K562 (cell line): Measurements from ENCODE around the gene PLPPR1. TPM values are rescaled to one million over a fixed set of nuclear protein-coding genes. Genes with fewer than 3 reads are reported as not detected.

Experiments used
- ATAC-seq: fragments of 200-7000 bp; cut with Tn5 transposase; 3 replicates; pipeline ENCODE4 v1.9.1; 2020; ENCODE audit warnings: moderate library complexity
- BruUV-seq: library from RNA; stranded (reverse); fragments of 400-500 nt; replicated peaks from 2 replicates; lab custom pipeline; 2021; lab: Mats Ljungman, UMichigan
- CTCF ChIA-PET: fragments of 300-600 bp; formaldehyde crosslinking; extraction: SDS; loops from one replicate; lab custom pipeline; 2021; ENCODE audit warnings: low intra/inter-chr PET ratio; lab: Yijun Ruan, JAX
- POLR2A ChIA-PET: fragments of 300-600, 350-650 bp; sonication (Branson Sonifier 250); formaldehyde crosslinking; extraction: SDS; loops from one replicate; lab custom pipeline; 2021; ENCODE audit warnings: antibody characterized with exemption, inconsistent platforms; lab: Yijun Ruan, JAX
- DNase-seq, 4 experiments: peaks; one replicate each; pipeline versions ENCODE4 v3.0.0 to v3.0.0-alpha.2; 2011 to 2018; ENCODE audit warnings: low spot score in 3 of 4, mixed read lengths in 3 of 4; ENCODE audit errors: extremely low read depth in 1 of 4
- FAIRE-seq: peaks from 2 replicates; lab custom pipeline; 2011; peaks lifted over from hg19 to GRCh38; lab: Jason Lieb, UNC
- H2AFZ ChIP-seq: 2 replicates; pipeline ENCODE4 v1.6.0; 2011; ENCODE audit warnings: low read depth, low read length, control low read depth, inconsistent platforms
- H3K27ac ChIP-seq: fragments of 200-600 bp; 3 replicates; pipeline ENCODE4 v1.8.0; 2011; ENCODE audit warnings: low read depth, mild to moderate bottlenecking, control low read depth, inconsistent platforms, low read length, moderate library complexity, mixed read lengths; ENCODE audit errors: extremely low read depth
- H3K27me3 ChIP-seq, 2 experiments: fragments of 300-600 bp in 1 of 2; 2 replicates in 1 of 2; 3 replicates in 1 of 2; pipeline versions ENCODE4 v1.6.0 to v1.8.0; 2011; ENCODE audit warnings: inconsistent platforms in 2 of 2, low read length in 2 of 2, mild to moderate bottlenecking in 1 of 2, mixed read lengths in 1 of 2, moderate library complexity in 1 of 2; ENCODE audit not compliant: control insufficient read depth in 2 of 2, insufficient read depth in 2 of 2
- H3K36me3 ChIP-seq: fragments of 300-600 bp; 3 replicates; pipeline ENCODE4 v1.8.0; 2011; ENCODE audit warnings: mild to moderate bottlenecking, low read length, inconsistent platforms; ENCODE audit not compliant: control insufficient read depth, insufficient read depth
- H3K4me1 ChIP-seq, 2 experiments: fragments of 200-600 bp in 1 of 2; replicated peaks in 1 of 2; 2 replicates in 1 of 2; 3 replicates in 1 of 2; pipeline versions ENCODE4 v1.5.1 to v1.8.0; 2011; ENCODE audit warnings: inconsistent platforms in 2 of 2, low read length in 2 of 2, mild to moderate bottlenecking in 1 of 2, mixed read lengths in 1 of 2, moderate library complexity in 1 of 2; ENCODE audit not compliant: control insufficient read depth in 2 of 2, insufficient read depth in 2 of 2
- H3K4me2 ChIP-seq: 2 replicates; pipeline ENCODE4 v1.6.1; 2011; ENCODE audit warnings: low read length, control low read depth, inconsistent platforms, mixed read lengths; ENCODE audit not compliant: insufficient read depth
- H3K4me3 ChIP-seq: fragments of 200-600 bp; sonication (generic), shearing (Covaris generic); 2 replicates; pipeline ENCODE4 v1.5.1; 2016; ENCODE audit warnings: control low read depth, inconsistent platforms
- H3K79me2 ChIP-seq: fragments of 200-600 bp; 3 replicates; pipeline ENCODE4 v1.8.0; 2011; ENCODE audit warnings: low read length, inconsistent platforms; ENCODE audit not compliant: control insufficient read depth, insufficient read depth
- H3K9ac ChIP-seq, 2 experiments: 2 replicates each; pipeline versions ENCODE4 v1.6.0 to v1.6.1; 2011; ENCODE audit warnings: low read depth in 2 of 2, low read length in 2 of 2, control low read depth in 1 of 2, inconsistent platforms in 1 of 2, mild to moderate bottlenecking in 1 of 2, mixed read lengths in 1 of 2; ENCODE audit not compliant: insufficient read depth in 1 of 2
- H3K9me1 ChIP-seq: one replicate; pipeline ENCODE4 v1.6.0; 2011; ENCODE audit warnings: inconsistent platforms, mild to moderate bottlenecking, low read length, moderate library complexity; ENCODE audit not compliant: control insufficient read depth, insufficient read depth
- H3K9me3 ChIP-seq: replicated peaks from 2 replicates; pipeline ENCODE4 v1.5.1; 2011; ENCODE audit warnings: low read depth, low read length, inconsistent platforms; ENCODE audit not compliant: control insufficient read depth, insufficient read depth
- H4K20me1 ChIP-seq: replicated peaks from 2 replicates; pipeline ENCODE4 v1.6.1; 2011; ENCODE audit warnings: low read length, inconsistent platforms, mixed read lengths; ENCODE audit not compliant: control insufficient read depth, insufficient read depth
- CTBP1 ChIP-seq: fragments of 450-650 bp; IDR thresholded peaks from 2 replicates; pipeline ENCODE4 v1.6.1; 2016; ENCODE audit warnings: borderline replicate concordance
- E2F3 ChIP-seq: fragments of 250-450 bp; sonication (Bioruptor Pico); IDR thresholded peaks from 2 replicates; pipeline ENCODE4 v1.4.0; 2020; ENCODE audit warnings: mild to moderate bottlenecking
- HINFP ChIP-seq: fragments of 450-650 bp; conservative IDR thresholded peaks from 2 replicates; pipeline ENCODE4 v1.6.1; 2016; ENCODE audit warnings: missing genetic modification characterization, low read depth, mild to moderate bottlenecking, control low read depth, missing compliant biosample characterization
- RNF219 ChIP-seq: fragments of 250-450 bp; sonication (Bioruptor Pico); IDR thresholded peaks from 2 replicates; pipeline ENCODE4 v1.5.0; 2022; ENCODE audit warnings: mild to moderate bottlenecking
- TSC22D4 ChIP-seq: fragments of 450-650 bp; IDR thresholded peaks from 2 replicates; pipeline ENCODE4 v1.6.1; 2016; ENCODE audit warnings: missing genetic modification characterization, missing biosample characterization, control low read depth
- WGBS: fragments of 100-300 bp; shearing (Covaris generic); methylation state at CpG from one replicate; pipeline ENCODE4 v1.1.6; 2016; ENCODE audit warnings: low coverage, mixed read lengths; ENCODE audit not compliant: insufficient coverage; ENCODE audit errors: missing lambda C conversion rate; 5-methylcytosine and 5-hydroxymethylcytosine counted together
- in situ Hi-C: fragments of 300-500 bp; cut with MboI; formaldehyde crosslinking; loops from 4 replicates; pipeline ENCODE4 v1.15.0; 2018; ENCODE audit warnings: inconsistent platforms, mixed read lengths
- intact Hi-C: fragments of 100-400 bp; cut with micrococcal nuclease; formaldehyde crosslinking; loops from 2 replicates; pipeline ENCODE4 v1.14.2; 2022
- polyA plus RNA-seq, 8 experiments: library from polyadenylated mRNA; depleted of rRNA in 4 of 8; stranded (reverse) in 5 of 8; unstranded in 3 of 8; fragments of >200 nt; fragmentation: Nextera tagmentation in 2 of 8; fragmentation: Illumina TruSeq in 1 of 8; extraction: Ambion mirVana in 2 of 8; extraction: Trizol in 1 of 8; gene quantifications; 2 replicates each; pipeline versions ENCODE4 v1.2.1 to v1.2.3, GENCODE V29; 2011 to 2014; ENCODE audit warnings: inconsistent platforms in 1 of 8, missing spikeins in 1 of 8
- total RNA-seq, 7 experiments: library from RNA; depleted of rRNA in 6 of 7; stranded (reverse); fragments of >200 nt in 6 of 7; fragmentation: Illumina TruSeq in 2 of 7; extraction: Trizol in 2 of 7; gene quantifications; 2 replicates each; pipeline versions ENCODE4 v1.2.1 to v1.2.3, GENCODE V29; 2011 to 2021; ENCODE audit warnings: low replicate concordance in 1 of 7
- TF ChIP-seq, protein P1 (sequence below): fragments of 250-450 bp; sonication (Bioruptor Pico); IDR thresholded peaks from 2 replicates; pipeline ENCODE4 v1.4.0; 2020; ENCODE audit warnings: mild to moderate bottlenecking
- TF ChIP-seq, protein P2 (sequence below): fragments of 200-800 bp; sonication (Bioruptor generic); IDR thresholded peaks from 2 replicates; pipeline ENCODE4 v1.6.1; 2017; ENCODE audit warnings: missing genetic modification characterization, missing compliant biosample characterization
- TF ChIP-seq, protein P3 (sequence below): sonication (generic); formaldehyde crosslinking; IDR thresholded peaks from 2 replicates; pipeline ENCODE4 v1.4.0; 2020; ENCODE audit warnings: mild to moderate bottlenecking, missing genetic modification reagents

PLPPR1 gene
- total and polyA plus RNA-seq, 9 of the 15 experiments (the other 6 are each of a cell fraction or from before 2014, with no cell fraction given): not detected

GRCh38 chr9:101055516-101055915 lies 27.0 kb downstream of the PLPPR1 start:
- H3K4me2 ChIP-seq: no peak overlapping the region
- ATAC-seq: no peak
- H3K9ac ChIP-seq: no peak overlapping the region
- no peak overlapping the region for H3K27ac ChIP-seq
- TF ChIP-seq HINFP (tag) (no peak), TSC22D4 (tag) (no peak), E2F3 (no peak), CTBP1 (no peak), RNF219 (CRISPR knock-in tag) (no peak)
- TF ChIP-seq, protein P1, sequence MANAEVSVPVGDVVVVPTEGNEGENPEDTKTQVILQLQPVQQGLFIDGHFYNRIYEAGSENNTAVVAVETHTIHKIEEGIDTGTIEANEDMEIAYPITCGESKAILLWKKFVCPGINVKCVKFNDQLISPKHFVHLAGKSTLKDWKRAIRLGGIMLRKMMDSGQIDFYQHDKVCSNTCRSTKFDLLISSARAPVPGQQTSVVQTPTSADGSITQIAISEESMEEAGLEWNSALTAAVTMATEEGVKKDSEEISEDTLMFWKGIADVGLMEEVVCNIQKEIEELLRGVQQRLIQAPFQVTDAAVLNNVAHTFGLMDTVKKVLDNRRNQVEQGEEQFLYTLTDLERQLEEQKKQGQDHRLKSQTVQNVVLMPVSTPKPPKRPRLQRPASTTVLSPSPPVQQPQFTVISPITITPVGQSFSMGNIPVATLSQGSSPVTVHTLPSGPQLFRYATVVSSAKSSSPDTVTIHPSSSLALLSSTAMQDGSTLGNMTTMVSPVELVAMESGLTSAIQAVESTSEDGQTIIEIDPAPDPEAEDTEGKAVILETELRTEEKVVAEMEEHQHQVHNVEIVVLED (CRISPR knock-in tag): no peak
- TF ChIP-seq, protein P2, sequence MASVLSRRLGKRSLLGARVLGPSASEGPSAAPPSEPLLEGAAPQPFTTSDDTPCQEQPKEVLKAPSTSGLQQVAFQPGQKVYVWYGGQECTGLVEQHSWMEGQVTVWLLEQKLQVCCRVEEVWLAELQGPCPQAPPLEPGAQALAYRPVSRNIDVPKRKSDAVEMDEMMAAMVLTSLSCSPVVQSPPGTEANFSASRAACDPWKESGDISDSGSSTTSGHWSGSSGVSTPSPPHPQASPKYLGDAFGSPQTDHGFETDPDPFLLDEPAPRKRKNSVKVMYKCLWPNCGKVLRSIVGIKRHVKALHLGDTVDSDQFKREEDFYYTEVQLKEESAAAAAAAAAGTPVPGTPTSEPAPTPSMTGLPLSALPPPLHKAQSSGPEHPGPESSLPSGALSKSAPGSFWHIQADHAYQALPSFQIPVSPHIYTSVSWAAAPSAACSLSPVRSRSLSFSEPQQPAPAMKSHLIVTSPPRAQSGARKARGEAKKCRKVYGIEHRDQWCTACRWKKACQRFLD (CRISPR knock-in tag): no peak
- TF ChIP-seq, protein P3, sequence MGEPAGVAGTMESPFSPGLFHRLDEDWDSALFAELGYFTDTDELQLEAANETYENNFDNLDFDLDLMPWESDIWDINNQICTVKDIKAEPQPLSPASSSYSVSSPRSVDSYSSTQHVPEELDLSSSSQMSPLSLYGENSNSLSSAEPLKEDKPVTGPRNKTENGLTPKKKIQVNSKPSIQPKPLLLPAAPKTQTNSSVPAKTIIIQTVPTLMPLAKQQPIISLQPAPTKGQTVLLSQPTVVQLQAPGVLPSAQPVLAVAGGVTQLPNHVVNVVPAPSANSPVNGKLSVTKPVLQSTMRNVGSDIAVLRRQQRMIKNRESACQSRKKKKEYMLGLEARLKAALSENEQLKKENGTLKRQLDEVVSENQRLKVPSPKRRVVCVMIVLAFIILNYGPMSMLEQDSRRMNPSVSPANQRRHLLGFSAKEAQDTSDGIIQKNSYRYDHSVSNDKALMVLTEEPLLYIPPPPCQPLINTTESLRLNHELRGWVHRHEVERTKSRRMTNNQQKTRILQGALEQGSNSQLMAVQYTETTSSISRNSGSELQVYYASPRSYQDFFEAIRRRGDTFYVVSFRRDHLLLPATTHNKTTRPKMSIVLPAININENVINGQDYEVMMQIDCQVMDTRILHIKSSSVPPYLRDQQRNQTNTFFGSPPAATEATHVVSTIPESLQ: no peak
- no peaks in the 10 kb centered on the region for H3K79me2 ChIP-seq
- H3K4me3 ChIP-seq: no peak overlapping the region
- no peaks in the 10 kb centered on the region for H3K27me3 ChIP-seq
- H3K9me3 ChIP-seq: no peaks in the 10 kb centered on the region; the same call in 1 of the 2 replicates
- no peaks in the 10 kb centered on the region for H3K9me1 ChIP-seq
- WGBS: 0% methylated on average over 3 of the region's 3 CpGs
- no peak for DNase-seq
- intact Hi-C loops: no loop called here
- no peaks in the 10 kb centered on the region for H4K20me1 ChIP-seq
- H3K4me1 ChIP-seq: no peaks in the 10 kb centered on the region
- H2AFZ ChIP-seq: no peak overlapping the region
- FAIRE-seq: no peak
- no TSS peak for BruUV-seq
- in situ Hi-C loops: no loop called here
- POLR2A ChIA-PET: no interaction called here
- CTCF ChIA-PET: no interaction called here
- no peaks in the 10 kb centered on the region for H3K36me3 ChIP-seq
